Prostate gland (tissue), 2 donors: ENCODE measurements around the gene PELI3. TPM values are rescaled to one million over a fixed set of nuclear protein-coding genes. Genes with fewer than 3 reads are reported as not detected.

ENCODE experiments used
- DNase-seq: peaks from one replicate; pipeline ENCODE4 v3.0.0-alpha.2; 2019; ENCODE audit warnings: low spot score
- H3K27ac ChIP-seq, 2 donors: fragments of 200-600 bp; sonication (generic); 2 replicates each; pipeline ENCODE4 v1.5.1; 2017 to 2019
- H3K27me3 ChIP-seq: fragments of 200-600 bp; sonication (generic); replicated peaks from 2 replicates; pipeline ENCODE4 v1.5.1; 2019; ENCODE audit not compliant: insufficient read depth
- H3K36me3 ChIP-seq, 2 donors: fragments of 200-600 bp; sonication (generic); 1 replicate in 1 of 2; 2 replicates in 1 of 2; pipeline versions ENCODE4 v1.5.1 to v1.8.1; 2017 to 2019
- H3K4me1 ChIP-seq: fragments of 200-600 bp; sonication (generic); replicated peaks from 2 replicates; pipeline ENCODE4 v1.5.1; 2019
- H3K4me3 ChIP-seq, 2 donors: fragments of 200-600 bp; sonication (generic); 2 replicates each; pipeline ENCODE4 v1.5.1; 2017 to 2019
- H3K9me3 ChIP-seq: fragments of 200-600 bp; sonication (generic); 2 replicates; pipeline ENCODE4 v1.5.1; 2017
- POLR2A ChIP-seq: fragments of 450-650 bp; IDR thresholded peaks from one replicate; pipeline ENCODE4 v1.6.1; 2016; ENCODE audit warnings: antibody characterized with exemption, mild to moderate bottlenecking
- POLR2AphosphoS5 ChIP-seq: sonication (generic); formaldehyde crosslinking; IDR thresholded peaks from one replicate; pipeline ENCODE4 v1.6.1; 2017; ENCODE audit warnings: antibody characterized with exemption
- WGBS: methylation state at CpG from one replicate; pipeline ENCODE4 v1.1.5; 2018; 5-methylcytosine and 5-hydroxymethylcytosine counted together
- intact Hi-C: fragments of 100-400 bp; cut with DNase I; formaldehyde crosslinking; loops from one replicate; pipeline ENCODE4 v1.14.2; 2022
- total RNA-seq, 2 donors: library from RNA; depleted of rRNA; stranded (reverse); fragments of >200 nt; gene quantifications; one replicate each; pipeline ENCODE4 v1.1.0, GENCODE V29; 2016
- TF ChIP-seq, protein P1 (sequence below), 4 experiments: fragments of 200-600 bp in 2 of 4; fragments of 450-650 bp in 2 of 4; sonication (generic) in 2 of 4; IDR thresholded peaks; 1 replicate in 3 of 4; 2 replicates in 1 of 4; pipeline ENCODE4 v1.5.1; 2016 to 2019; ENCODE audit warnings: antibody characterized with exemption in 4 of 4, mild to moderate bottlenecking in 2 of 4, moderate library complexity in 2 of 4

PELI3 gene
- 10 to 100 TPM; 23.9 to 27.0 TPM for total RNA-seq

DNA sequence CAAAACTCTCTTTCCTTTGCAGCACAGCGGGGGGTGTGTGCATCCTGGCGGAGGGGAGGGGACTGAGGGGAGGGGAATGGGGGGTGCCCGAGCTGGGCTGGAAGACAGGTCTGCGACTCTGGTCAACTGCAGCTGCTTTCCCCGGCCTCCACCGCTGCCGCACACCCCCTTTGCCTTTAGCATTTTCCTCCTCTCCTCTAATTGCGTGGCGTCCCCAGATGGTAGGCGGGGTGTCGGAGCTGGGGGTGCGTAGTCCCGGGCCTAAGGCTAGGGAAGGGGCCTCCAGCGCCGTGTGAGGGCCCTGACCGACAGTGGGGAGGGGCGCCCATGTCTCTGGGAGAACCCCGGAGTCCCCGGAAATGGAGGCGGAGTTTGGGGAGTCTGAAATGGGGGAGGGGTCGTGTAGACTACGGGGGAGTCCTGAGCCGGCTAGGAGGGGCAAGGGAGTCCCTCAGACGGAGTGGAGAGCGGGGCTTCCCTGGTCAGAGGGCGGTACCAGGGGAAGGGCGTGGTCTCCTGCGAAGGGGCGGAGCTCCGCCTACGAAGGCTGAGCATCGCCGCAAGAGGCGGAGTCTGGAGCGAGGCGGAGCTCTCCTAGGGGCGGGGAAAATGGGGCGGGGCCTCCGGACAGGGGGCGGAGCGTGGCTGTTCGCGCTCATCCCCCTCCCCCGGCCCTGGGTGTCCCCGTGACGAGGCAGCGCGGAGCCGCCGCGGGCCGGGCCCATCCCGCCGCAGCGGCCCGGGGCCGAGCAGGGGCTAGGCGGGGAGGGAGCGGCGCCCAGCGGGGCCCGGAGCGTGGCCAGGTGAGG is at the start of gene PELI3:
Gene PELI3, plus strand, starts transcription at position 681 of the 809 bp plus-strand sequence. CDS start 1,224 bp downstream, outside the sequence.
- intact Hi-C loops, result loop anchor here (2.0 kb wide), 1 partner anchor 14 kb away; the partner anchor contains the start of gene DPP3
- Histone ChIP-seq H3K36me3 (no peaks in the 10 kb centered on the region), H3K27me3 (no peaks in the 10 kb centered on the region), H3K27ac (peak within 1 kb of the TSS; percentile 72 to 76), H3K9me3 (no peaks in the 10 kb centered on the region), H3K4me1 (peaks cover 3% of the 10 kb centered on the region), H3K4me3 (peak within 1 kb of the TSS; percentile 71 to 72)
- peak; percentile 91 for DNase-seq
- under 1% methylated on average over 59 of the region's 63 CpGs for WGBS
- TF ChIP-seq, protein P1, sequence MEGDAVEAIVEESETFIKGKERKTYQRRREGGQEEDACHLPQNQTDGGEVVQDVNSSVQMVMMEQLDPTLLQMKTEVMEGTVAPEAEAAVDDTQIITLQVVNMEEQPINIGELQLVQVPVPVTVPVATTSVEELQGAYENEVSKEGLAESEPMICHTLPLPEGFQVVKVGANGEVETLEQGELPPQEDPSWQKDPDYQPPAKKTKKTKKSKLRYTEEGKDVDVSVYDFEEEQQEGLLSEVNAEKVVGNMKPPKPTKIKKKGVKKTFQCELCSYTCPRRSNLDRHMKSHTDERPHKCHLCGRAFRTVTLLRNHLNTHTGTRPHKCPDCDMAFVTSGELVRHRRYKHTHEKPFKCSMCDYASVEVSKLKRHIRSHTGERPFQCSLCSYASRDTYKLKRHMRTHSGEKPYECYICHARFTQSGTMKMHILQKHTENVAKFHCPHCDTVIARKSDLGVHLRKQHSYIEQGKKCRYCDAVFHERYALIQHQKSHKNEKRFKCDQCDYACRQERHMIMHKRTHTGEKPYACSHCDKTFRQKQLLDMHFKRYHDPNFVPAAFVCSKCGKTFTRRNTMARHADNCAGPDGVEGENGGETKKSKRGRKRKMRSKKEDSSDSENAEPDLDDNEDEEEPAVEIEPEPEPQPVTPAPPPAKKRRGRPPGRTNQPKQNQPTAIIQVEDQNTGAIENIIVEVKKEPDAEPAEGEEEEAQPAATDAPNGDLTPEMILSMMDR (IDR thresholded peaks at IDR 0.05), result peak in 1 of 4 experiments; percentile 3
- TF ChIP-seq POLR2AphosphoS5, result peak; percentile 71
- peak; percentile 60 for TF ChIP-seq POLR2A

- DNase-seq, result no peak
- no peaks in the 10 kb centered on the region for H3K27me3 ChIP-seq
- no peak overlapping the region for H3K27ac ChIP-seq
- H3K9me3 ChIP-seq, result no peaks in the 10 kb centered on the region
- TF ChIP-seq, protein P1 (IDR thresholded peaks at IDR 0.05), result no peak
- TF ChIP-seq POLR2A, result no peak
- TF ChIP-seq POLR2AphosphoS5, result no peak
- 69% methylated on average over 11 of the region's 11 CpGs for WGBS
- no peak overlapping the region for H3K4me3 ChIP-seq
- intact Hi-C loops, result no loop called here
- H3K36me3 ChIP-seq, result no peaks in the 10 kb centered on the region
- H3K4me1 ChIP-seq, result no peaks in the 10 kb centered on the region
Observed at GRCh38 chr11:66417000-66417399, 49.7 kb upstream of the PELI3 start.

- peak; percentile 25 for DNase-seq
- H3K9me3 ChIP-seq, result no peaks in the 10 kb centered on the region
- H3K4me1 ChIP-seq, result no peaks in the 10 kb centered on the region
- no peaks in the 10 kb centered on the region for H3K27me3 ChIP-seq
- no peak overlapping the region for H3K4me3 ChIP-seq
- TF ChIP-seq, protein P1 (IDR thresholded peaks at IDR 0.05), result peak in 2 of 4 experiments; percentile 12 to 39
- TF ChIP-seq POLR2A (no peak), POLR2AphosphoS5 (peak; percentile 64)
- no peak overlapping the region for H3K27ac ChIP-seq
- intact Hi-C loops, result no loop called here
- H3K36me3 ChIP-seq, result no peaks in the 10 kb centered on the region
- WGBS, result 11% methylated on average over 16 of the region's 16 CpGs
Observed at GRCh38 chr11:66418168-66418985, 48.3 kb upstream of the PELI3 start.

GRCh38 chr11:66418986-66419308 is 47.8 kb upstream of the PELI3 start:
- WGBS, result 32% methylated on average over 3 of the region's 3 CpGs
- TF ChIP-seq POLR2AphosphoS5 (no peak), POLR2A (no peak)
- TF ChIP-seq, protein P1 (IDR thresholded peaks at IDR 0.05), result no peak
- H3K4me1 ChIP-seq, result no peaks in the 10 kb centered on the region
- no peak overlapping the region for H3K27ac ChIP-seq
- intact Hi-C loops, result no loop called here
- H3K27me3 ChIP-seq, result no peaks in the 10 kb centered on the region
- no peak overlapping the region for H3K4me3 ChIP-seq
- H3K36me3 ChIP-seq, result no peaks in the 10 kb centered on the region
- H3K9me3 ChIP-seq, result no peaks in the 10 kb centered on the region
- no peak for DNase-seq
